HepG2 (cell line): ENCODE results near the gene RPS5. TPM values are rescaled to one million over a fixed set of nuclear protein-coding genes. Genes with fewer than 3 reads are reported as not detected.

Source experiments
- ARNTL ChIP-seq: sonication (generic); formaldehyde crosslinking; IDR thresholded peaks from 2 replicates; pipeline ENCODE4 v1.4.0; 2020; ENCODE audit warnings: mild to moderate bottlenecking, missing genetic modification reagents
- ATF7-NPFF ChIP-seq: sonication (generic); formaldehyde crosslinking; IDR thresholded peaks from 2 replicates; pipeline ENCODE4 v1.8.1; 2023; ENCODE audit warnings: mild to moderate bottlenecking, low read depth, missing genetic modification reagents, moderate library complexity
- HNRNPUL1 ChIP-seq: fragments of 200-400 bp; formaldehyde crosslinking; IDR thresholded peaks from 2 replicates; pipeline ENCODE4 v1.6.1; 2017; ENCODE audit warnings: low read depth, mild to moderate bottlenecking, low read length, moderate library complexity
- MED1 ChIP-seq: sonication (generic); formaldehyde crosslinking; IDR thresholded peaks from 2 replicates; pipeline ENCODE4 v1.4.0; 2020; ENCODE audit warnings: missing genetic modification reagents
- MTF2 ChIP-seq: sonication (generic); formaldehyde crosslinking; IDR thresholded peaks from 2 replicates; pipeline ENCODE4 v1.5.0; 2020; ENCODE audit warnings: missing genetic modification reagents, borderline replicate concordance
- SALL2 ChIP-seq: sonication (generic); formaldehyde crosslinking; IDR thresholded peaks from 2 replicates; pipeline ENCODE4 v1.8.1; 2023; ENCODE audit warnings: mild to moderate bottlenecking, missing genetic modification reagents, inconsistent platforms
- SNAI1 ChIP-seq: sonication (generic); formaldehyde crosslinking; IDR thresholded peaks from 2 replicates; pipeline ENCODE4 v1.5.0; 2020; ENCODE audit warnings: mild to moderate bottlenecking, missing genetic modification reagents, borderline replicate concordance
- TAF15 ChIP-seq: fragments of 200-400 bp; formaldehyde crosslinking; IDR thresholded peaks from one replicate; pipeline ENCODE4 v1.6.1; 2018; ENCODE audit warnings: mild to moderate bottlenecking, low read depth, low read length; ENCODE audit not compliant: poor library complexity, severe bottlenecking
- U2AF2 ChIP-seq: fragments of 200-400 bp; formaldehyde crosslinking; IDR thresholded peaks from 2 replicates; pipeline ENCODE4 v1.6.1; 2017; ENCODE audit warnings: low read depth, mild to moderate bottlenecking, low read length
- ZFP1 ChIP-seq: IDR thresholded peaks from 2 replicates; pipeline ENCODE4 v1.6.1; 2016
- ZNF143 ChIP-seq: sonication (generic); formaldehyde crosslinking; IDR thresholded peaks from 2 replicates; pipeline ENCODE4 v1.4.0; 2020; ENCODE audit warnings: missing genetic modification reagents
- ZNF30 ChIP-seq: sonication (generic); formaldehyde crosslinking; IDR thresholded peaks from 2 replicates; pipeline ENCODE4 v1.5.0; 2020; ENCODE audit warnings: mild to moderate bottlenecking, missing genetic modification reagents
- polyA plus RNA-seq, 8 experiments: library from polyadenylated mRNA; depleted of rRNA in 3 of 8; stranded (reverse) in 7 of 8; unstranded in 1 of 8; fragments of >200 nt; fragmentation: Illumina TruSeq in 4 of 8; extraction: Trizol in 4 of 8; gene quantifications; 2 replicates each; pipeline versions ENCODE4 v1.2.1 to v1.2.3, GENCODE V29; 2011 to 2016; ENCODE audit warnings: low read depth in 4 of 8, missing spikeins in 1 of 8, mixed read lengths in 1 of 8; ENCODE audit not compliant: insufficient read depth in 1 of 8
- total RNA-seq, 5 experiments: library from RNA; depleted of rRNA; stranded (reverse); fragments of >200 nt; fragmentation: Illumina TruSeq; extraction: Trizol; gene quantifications; 2 replicates each; pipeline ENCODE4 v1.2.3, GENCODE V29; 2016; ENCODE audit warnings: low read depth in 1 of 5
- TF ChIP-seq, protein P1 (sequence below): IDR thresholded peaks from 2 replicates; pipeline ENCODE4 v1.6.1; 2016; ENCODE audit warnings: control low read depth
- TF ChIP-seq, protein P2 (sequence below): sonication (generic); formaldehyde crosslinking; IDR thresholded peaks from 2 replicates; pipeline ENCODE4 v1.4.0; 2020; ENCODE audit warnings: missing genetic modification reagents
- TF ChIP-seq, protein P3 (sequence below): sonication (generic); formaldehyde crosslinking; conservative IDR thresholded peaks from 2 replicates; pipeline ENCODE4 v1.4.0; 2020; ENCODE audit warnings: missing genetic modification reagents
- TF ChIP-seq, protein P4 (sequence below): sonication (generic); formaldehyde crosslinking; IDR thresholded peaks from 2 replicates; pipeline ENCODE4 v1.9.0; 2021; ENCODE audit warnings: missing genetic modification reagents, borderline replicate concordance
- TF ChIP-seq, protein P5 (sequence below): sonication (generic); formaldehyde crosslinking; IDR thresholded peaks from 2 replicates; pipeline ENCODE4 v1.8.0; 2022; ENCODE audit warnings: mild to moderate bottlenecking, missing genetic modification reagents
- TF ChIP-seq, protein P6 (sequence below): IDR thresholded peaks from 2 replicates; pipeline ENCODE4 v1.6.1; 2016

RPS5 gene
- total and polyA plus RNA-seq, 2 of the 13 experiments (the other 11 are each of a cell fraction or from before 2014, with no cell fraction given), result 1,544 to 4,408 TPM

DNA sequence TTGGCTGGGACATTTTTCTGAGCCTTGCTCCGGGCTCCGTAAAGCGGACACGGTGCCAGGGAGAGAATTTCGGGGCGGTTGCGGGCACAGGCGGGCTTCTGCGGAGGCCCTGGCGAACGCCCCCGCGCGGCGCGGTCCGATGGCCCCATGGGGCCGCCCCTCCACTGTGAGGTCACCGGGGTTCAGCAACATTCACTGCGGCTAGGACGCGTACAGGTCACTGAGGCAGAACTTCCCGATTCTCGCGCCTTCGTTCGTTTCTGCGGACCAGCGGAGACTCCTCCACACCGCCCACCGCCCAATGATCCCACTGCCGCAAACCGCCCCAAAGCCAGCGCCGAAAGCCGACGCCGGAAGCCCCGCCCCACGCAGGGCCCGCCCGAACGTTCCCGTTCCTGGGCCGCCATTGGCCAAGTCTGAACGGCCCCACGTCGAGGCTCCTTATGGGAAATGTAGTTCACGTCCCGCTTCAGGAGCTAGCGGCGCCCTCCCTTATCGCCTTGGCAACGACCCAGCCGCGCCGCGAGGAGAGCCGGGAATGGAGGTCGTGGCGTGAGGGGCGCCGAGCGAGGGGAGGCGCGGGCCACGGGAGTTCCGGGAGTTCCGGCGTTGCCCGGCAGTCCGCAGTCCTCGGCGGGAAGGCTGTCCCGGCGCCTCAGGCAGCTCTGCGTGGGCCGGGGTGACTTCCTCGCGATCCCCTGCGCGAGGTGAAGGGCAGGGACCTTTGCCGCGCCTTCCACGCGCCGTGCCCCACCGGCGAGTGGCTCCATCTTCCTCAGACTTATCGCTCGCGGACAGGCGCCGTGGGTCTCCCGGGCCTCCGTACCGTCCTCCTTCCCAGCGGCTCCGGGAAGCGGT is 21.3 kb downstream of the RPS5 start, which contains the start of gene ZNF584 (continued):
- TF ChIP-seq, protein P1, sequence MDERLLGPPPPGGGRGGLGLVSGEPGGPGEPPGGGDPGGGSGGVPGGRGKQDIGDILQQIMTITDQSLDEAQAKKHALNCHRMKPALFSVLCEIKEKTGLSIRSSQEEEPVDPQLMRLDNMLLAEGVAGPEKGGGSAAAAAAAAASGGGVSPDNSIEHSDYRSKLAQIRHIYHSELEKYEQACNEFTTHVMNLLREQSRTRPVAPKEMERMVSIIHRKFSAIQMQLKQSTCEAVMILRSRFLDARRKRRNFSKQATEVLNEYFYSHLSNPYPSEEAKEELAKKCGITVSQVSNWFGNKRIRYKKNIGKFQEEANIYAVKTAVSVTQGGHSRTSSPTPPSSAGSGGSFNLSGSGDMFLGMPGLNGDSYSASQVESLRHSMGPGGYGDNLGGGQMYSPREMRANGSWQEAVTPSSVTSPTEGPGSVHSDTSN (CRISPR knock-in tag), result no peak
- TF ChIP-seq ZNF30 (CRISPR knock-in tag), result no peak
- TF ChIP-seq, protein P2, sequence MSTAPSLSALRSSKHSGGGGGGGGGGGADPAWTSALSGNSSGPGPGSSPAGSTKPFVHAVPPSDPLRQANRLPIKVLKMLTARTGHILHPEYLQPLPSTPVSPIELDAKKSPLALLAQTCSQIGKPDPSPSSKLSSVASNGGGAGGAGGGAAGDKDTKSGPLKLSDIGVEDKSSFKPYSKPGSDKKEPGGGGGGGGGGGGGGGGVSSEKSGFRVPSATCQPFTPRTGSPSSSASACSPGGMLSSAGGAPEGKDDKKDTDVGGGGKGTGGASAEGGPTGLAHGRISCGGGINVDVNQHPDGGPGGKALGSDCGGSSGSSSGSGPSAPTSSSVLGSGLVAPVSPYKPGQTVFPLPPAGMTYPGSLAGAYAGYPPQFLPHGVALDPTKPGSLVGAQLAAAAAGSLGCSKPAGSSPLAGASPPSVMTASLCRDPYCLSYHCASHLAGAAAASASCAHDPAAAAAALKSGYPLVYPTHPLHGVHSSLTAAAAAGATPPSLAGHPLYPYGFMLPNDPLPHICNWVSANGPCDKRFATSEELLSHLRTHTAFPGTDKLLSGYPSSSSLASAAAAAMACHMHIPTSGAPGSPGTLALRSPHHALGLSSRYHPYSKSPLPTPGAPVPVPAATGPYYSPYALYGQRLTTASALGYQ (CRISPR knock-in tag), result no peak
- no peak; the same call in 1 of the 2 replicates for TF ChIP-seq ZFP1 (CRISPR knock-in tag)
- no peak for TF ChIP-seq SNAI1 (CRISPR knock-in tag)
- TF ChIP-seq HNRNPUL1, result no peak
- no peak for TF ChIP-seq ATF7-NPFF (CRISPR knock-in tag)
- TF ChIP-seq, protein P3, sequence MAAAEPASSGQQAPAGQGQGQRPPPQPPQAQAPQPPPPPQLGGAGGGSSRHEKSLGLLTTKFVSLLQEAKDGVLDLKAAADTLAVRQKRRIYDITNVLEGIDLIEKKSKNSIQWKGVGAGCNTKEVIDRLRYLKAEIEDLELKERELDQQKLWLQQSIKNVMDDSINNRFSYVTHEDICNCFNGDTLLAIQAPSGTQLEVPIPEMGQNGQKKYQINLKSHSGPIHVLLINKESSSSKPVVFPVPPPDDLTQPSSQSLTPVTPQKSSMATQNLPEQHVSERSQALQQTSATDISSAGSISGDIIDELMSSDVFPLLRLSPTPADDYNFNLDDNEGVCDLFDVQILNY (CRISPR knock-in tag), result 0 out of 2 replicates have a peak, but pooled peaks have one; percentile 36
- TF ChIP-seq, protein P4, sequence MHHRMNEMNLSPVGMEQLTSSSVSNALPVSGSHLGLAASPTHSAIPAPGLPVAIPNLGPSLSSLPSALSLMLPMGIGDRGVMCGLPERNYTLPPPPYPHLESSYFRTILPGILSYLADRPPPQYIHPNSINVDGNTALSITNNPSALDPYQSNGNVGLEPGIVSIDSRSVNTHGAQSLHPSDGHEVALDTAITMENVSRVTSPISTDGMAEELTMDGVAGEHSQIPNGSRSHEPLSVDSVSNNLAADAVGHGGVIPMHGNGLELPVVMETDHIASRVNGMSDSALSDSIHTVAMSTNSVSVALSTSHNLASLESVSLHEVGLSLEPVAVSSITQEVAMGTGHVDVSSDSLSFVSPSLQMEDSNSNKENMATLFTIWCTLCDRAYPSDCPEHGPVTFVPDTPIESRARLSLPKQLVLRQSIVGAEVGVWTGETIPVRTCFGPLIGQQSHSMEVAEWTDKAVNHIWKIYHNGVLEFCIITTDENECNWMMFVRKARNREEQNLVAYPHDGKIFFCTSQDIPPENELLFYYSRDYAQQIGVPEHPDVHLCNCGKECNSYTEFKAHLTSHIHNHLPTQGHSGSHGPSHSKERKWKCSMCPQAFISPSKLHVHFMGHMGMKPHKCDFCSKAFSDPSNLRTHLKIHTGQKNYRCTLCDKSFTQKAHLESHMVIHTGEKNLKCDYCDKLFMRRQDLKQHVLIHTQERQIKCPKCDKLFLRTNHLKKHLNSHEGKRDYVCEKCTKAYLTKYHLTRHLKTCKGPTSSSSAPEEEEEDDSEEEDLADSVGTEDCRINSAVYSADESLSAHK (CRISPR knock-in tag), result no peak; the same call in 1 of the 2 replicates
- peak; percentile 57; the same call in 1 of the 2 replicates for TF ChIP-seq SALL2
- TF ChIP-seq TAF15, result no peak
- TF ChIP-seq MTF2 (CRISPR knock-in tag), result no peak; the same call in 1 of the 2 replicates
- TF ChIP-seq ZNF143 (CRISPR knock-in tag), result peak; percentile 97
- no peak; the same call in none of the 2 replicates for TF ChIP-seq MED1 (CRISPR knock-in tag)
- TF ChIP-seq, protein P5, sequence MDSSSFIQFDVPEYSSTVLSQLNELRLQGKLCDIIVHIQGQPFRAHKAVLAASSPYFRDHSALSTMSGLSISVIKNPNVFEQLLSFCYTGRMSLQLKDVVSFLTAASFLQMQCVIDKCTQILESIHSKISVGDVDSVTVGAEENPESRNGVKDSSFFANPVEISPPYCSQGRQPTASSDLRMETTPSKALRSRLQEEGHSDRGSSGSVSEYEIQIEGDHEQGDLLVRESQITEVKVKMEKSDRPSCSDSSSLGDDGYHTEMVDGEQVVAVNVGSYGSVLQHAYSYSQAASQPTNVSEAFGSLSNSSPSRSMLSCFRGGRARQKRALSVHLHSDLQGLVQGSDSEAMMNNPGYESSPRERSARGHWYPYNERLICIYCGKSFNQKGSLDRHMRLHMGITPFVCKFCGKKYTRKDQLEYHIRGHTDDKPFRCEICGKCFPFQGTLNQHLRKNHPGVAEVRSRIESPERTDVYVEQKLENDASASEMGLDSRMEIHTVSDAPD (CRISPR knock-in tag), result peak; percentile 77; the same call in 1 of the 2 replicates
- TF ChIP-seq, protein P6, sequence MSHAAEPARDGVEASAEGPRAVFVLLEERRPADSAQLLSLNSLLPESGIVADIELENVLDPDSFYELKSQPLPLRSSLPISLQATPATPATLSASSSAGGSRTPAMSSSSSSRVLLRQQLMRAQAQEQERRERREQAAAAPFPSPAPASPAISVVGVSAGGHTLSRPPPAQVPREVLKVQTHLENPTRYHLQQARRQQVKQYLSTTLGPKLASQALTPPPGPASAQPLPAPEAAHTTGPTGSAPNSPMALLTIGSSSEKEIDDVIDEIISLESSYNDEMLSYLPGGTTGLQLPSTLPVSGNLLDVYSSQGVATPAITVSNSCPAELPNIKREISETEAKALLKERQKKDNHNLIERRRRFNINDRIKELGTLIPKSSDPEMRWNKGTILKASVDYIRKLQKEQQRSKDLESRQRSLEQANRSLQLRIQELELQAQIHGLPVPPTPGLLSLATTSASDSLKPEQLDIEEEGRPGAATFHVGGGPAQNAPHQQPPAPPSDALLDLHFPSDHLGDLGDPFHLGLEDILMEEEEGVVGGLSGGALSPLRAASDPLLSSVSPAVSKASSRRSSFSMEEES (CRISPR knock-in tag), result no peak
- peak; percentile 88; the same call in 1 of the 2 replicates for TF ChIP-seq U2AF2
- peak; percentile 65; the same call in 1 of the 2 replicates for TF ChIP-seq ARNTL (CRISPR knock-in tag)
